Astrocyte (in vitro differentiated cells and primary cell): Measurements from ENCODE around the gene TBKBP1. TPM values are rescaled to one million over a fixed set of nuclear protein-coding genes. Genes with fewer than 3 reads are reported as not detected.
"Not testable (repeated sequence)": the region's sequence is repeated elsewhere in the genome, so short reads cannot be mapped to it uniquely, and the experiment has no call there.

Experiments used
- DNase-seq: peaks from one replicate; pipeline ENCODE4 v3.0.0-alpha.2; 2010; ENCODE audit warnings: low read depth
- FAIRE-seq: peaks from 2 replicates; lab custom pipeline; 2011; peaks lifted over from hg19 to GRCh38; lab: Jason Lieb, UNC
- H2AFZ ChIP-seq: 2 replicates; pipeline ENCODE4 v1.6.0; 2012; ENCODE audit warnings: low read depth, low read length, inconsistent platforms
- H3K27ac ChIP-seq: 2 replicates; pipeline ENCODE4 v1.5.1; 2011; ENCODE audit warnings: low read depth, low read length, inconsistent platforms
- H3K27me3 ChIP-seq: 2 replicates; pipeline ENCODE4 v1.6.0; 2011; ENCODE audit warnings: low read length, inconsistent platforms; ENCODE audit not compliant: insufficient read depth
- H3K36me3 ChIP-seq: 2 replicates; pipeline ENCODE4 v1.5.1; 2011; ENCODE audit warnings: low read length, inconsistent platforms; ENCODE audit not compliant: insufficient read depth
- H3K4me1 ChIP-seq: 2 replicates; pipeline ENCODE4 v1.5.1; 2011; ENCODE audit warnings: low read length, inconsistent platforms; ENCODE audit not compliant: insufficient read depth
- H3K4me2 ChIP-seq: 2 replicates; pipeline ENCODE4 v1.6.0; 2012; ENCODE audit warnings: low read length, inconsistent platforms
- H3K4me3 ChIP-seq: 2 replicates; pipeline ENCODE4 v1.5.1; 2011; ENCODE audit warnings: low read depth, mild to moderate bottlenecking, low read length, inconsistent platforms; ENCODE audit not compliant: insufficient read depth
- H3K79me2 ChIP-seq: 2 replicates; pipeline ENCODE4 v1.6.0; 2012; ENCODE audit warnings: mild to moderate bottlenecking, low read length, inconsistent platforms; ENCODE audit not compliant: insufficient read depth
- H3K9ac ChIP-seq: 2 replicates; pipeline ENCODE4 v1.6.0; 2012; ENCODE audit warnings: mild to moderate bottlenecking, low read length, inconsistent platforms
- H3K9me3 ChIP-seq: 2 replicates; pipeline ENCODE4 v1.5.1; 2012; ENCODE audit warnings: low read depth, mild to moderate bottlenecking, low read length, inconsistent platforms; ENCODE audit not compliant: insufficient read depth
- H4K20me1 ChIP-seq: 2 replicates; pipeline ENCODE4 v1.6.0; 2012; ENCODE audit warnings: low read length, inconsistent platforms; ENCODE audit not compliant: insufficient read depth
- H3K27ac Mint-ChIP-seq: one replicate; pipeline ENCODE4 v1.8.0; 2021; ENCODE audit warnings: mild to moderate bottlenecking, mixed read lengths; ENCODE audit not compliant: unreplicated experiment
- H3K27me3 Mint-ChIP-seq: one replicate; pipeline ENCODE4 v1.8.0; 2021; ENCODE audit warnings: low read depth, mixed read lengths; ENCODE audit not compliant: unreplicated experiment
- H3K36me3 Mint-ChIP-seq: one replicate; pipeline ENCODE4 v1.8.0; 2021; ENCODE audit warnings: low read depth, mixed read lengths; ENCODE audit not compliant: unreplicated experiment
- H3K4me1 Mint-ChIP-seq: one replicate; pipeline ENCODE4 v1.8.0; 2021; ENCODE audit warnings: low read depth, mixed read lengths; ENCODE audit not compliant: unreplicated experiment
- H3K4me3 Mint-ChIP-seq: one replicate; pipeline ENCODE4 v1.8.0; 2021; ENCODE audit warnings: mild to moderate bottlenecking, moderate library complexity, mixed read lengths; ENCODE audit not compliant: unreplicated experiment
- H3K9me3 Mint-ChIP-seq: one replicate; pipeline ENCODE4 v1.8.0; 2021; ENCODE audit warnings: mild to moderate bottlenecking, mixed read lengths; ENCODE audit not compliant: unreplicated experiment
- EZH2 ChIP-seq: IDR thresholded peaks from 2 replicates; pipeline ENCODE4 v1.6.1; 2012; ENCODE audit warnings: mild to moderate bottlenecking, low read length, inconsistent platforms; ENCODE audit not compliant: insufficient read depth
- total RNA-seq: library from RNA; stranded (reverse); gene quantifications from 2 replicates; pipeline ENCODE4 v1.2.1, GENCODE V29; 2021
- TF ChIP-seq, protein P1 (sequence below): IDR thresholded peaks from 2 replicates; pipeline ENCODE4 v1.5.1; 2011; ENCODE audit warnings: low read depth, mild to moderate bottlenecking, inconsistent platforms, low read length, moderate library complexity; ENCODE audit not compliant: insufficient read depth

Gene TBKBP1
- total RNA-seq, 1 donor from 2014 or later: 26.7 TPM

DNA sequence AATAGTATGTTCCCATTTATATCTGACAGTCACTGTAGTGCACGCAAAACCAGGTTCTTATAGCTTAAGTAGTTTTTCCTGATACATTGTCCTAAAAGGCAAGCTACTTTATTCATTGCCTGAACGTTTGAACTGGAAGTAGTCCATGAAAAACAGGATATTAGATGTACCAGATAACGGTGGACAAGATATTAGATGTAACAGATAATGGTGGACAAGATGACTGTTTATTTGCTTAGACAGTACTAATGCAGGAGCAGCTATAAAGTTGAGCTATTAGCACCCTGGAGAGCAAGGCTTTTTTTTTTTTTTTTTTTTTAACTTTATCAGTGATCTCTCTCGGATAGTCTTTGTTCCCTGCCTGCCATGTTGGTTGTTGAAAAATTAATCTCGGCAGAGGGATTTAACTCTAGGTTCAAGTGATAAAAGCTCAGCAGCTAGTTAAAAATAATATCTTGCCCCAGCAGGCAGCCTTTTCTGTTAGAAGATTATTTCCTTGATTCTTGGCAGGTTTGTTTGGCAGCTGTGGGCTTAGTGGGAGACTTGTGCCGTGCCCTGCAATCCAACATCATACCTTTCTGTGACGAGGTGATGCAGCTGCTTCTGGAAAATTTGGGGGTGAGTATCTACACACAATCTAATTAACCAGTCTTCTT, 17.3 kb upstream of the TBKBP1 start:
- Mint-ChIP-seq H3K9me3 (no peaks in the 10 kb centered on the region), H3K27ac (no peak overlapping the region), H3K27me3 (no peaks in the 10 kb centered on the region), H3K4me1 (peaks cover 6% of the 10 kb centered on the region), H3K4me3 (no peak overlapping the region), H3K36me3 (peaks cover 26% of the 10 kb centered on the region)
- H3K9me3 ChIP-seq: no peaks in the 10 kb centered on the region
- no peak overlapping the region for H2AFZ ChIP-seq
- no peaks in the 10 kb centered on the region for H3K4me1 ChIP-seq
- DNase-seq: no peak
- H3K4me2 ChIP-seq: no peak overlapping the region
- no peaks in the 10 kb centered on the region for H3K27me3 ChIP-seq
- H3K79me2 ChIP-seq: peaks cover 32% of the 10 kb centered on the region
- H3K27ac ChIP-seq: no peak overlapping the region
- peaks cover 84% of the 10 kb centered on the region for H4K20me1 ChIP-seq
- no peak overlapping the region for H3K9ac ChIP-seq
- FAIRE-seq: no peak
- H3K4me3 ChIP-seq: no peak overlapping the region
- no peak for TF ChIP-seq EZH2
- peaks cover 83% of the 10 kb centered on the region for H3K36me3 ChIP-seq

DNA sequence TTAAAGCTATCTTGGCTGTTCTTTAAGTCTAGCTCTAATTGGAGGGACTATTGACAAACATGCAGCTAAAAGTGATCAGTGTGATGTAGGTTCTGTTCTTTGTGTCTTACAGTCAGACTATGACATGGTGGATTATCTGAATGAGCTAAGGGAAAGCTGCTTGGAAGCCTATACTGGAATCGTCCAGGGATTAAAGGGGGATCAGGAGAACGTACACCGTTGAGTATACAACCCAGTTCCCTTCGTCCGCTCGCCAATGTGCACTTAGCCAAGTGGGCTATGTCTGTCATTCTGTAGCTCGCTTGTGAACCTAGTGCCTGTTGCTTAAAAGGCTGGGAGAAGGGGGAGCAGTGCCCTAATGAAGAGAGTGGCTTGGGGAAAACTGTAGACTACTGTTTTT, 15.8 kb upstream of the TBKBP1 start:
- Mint-ChIP-seq H3K27me3 (no peaks in the 10 kb centered on the region), H3K27ac (no peak overlapping the region), H3K4me3 (no peak overlapping the region), H3K9me3 (no peaks in the 10 kb centered on the region), H3K36me3 (peaks cover 28% of the 10 kb centered on the region), H3K4me1 (peaks cover 6% of the 10 kb centered on the region)
- Histone ChIP-seq H3K27ac (no peak overlapping the region), H3K36me3 (peaks cover 84% of the 10 kb centered on the region), H3K27me3 (no peaks in the 10 kb centered on the region), H3K4me1 (no peaks in the 10 kb centered on the region), H4K20me1 (peaks cover 83% of the 10 kb centered on the region), H3K9ac (no peak overlapping the region), H3K4me3 (no peak overlapping the region), H3K79me2 (peaks cover 24% of the 10 kb centered on the region), H2AFZ (no peak overlapping the region), H3K4me2 (no peak overlapping the region), H3K9me3 (no peaks in the 10 kb centered on the region)
- no peak for FAIRE-seq
- no peak for TF ChIP-seq EZH2
- TF ChIP-seq, protein P1, sequence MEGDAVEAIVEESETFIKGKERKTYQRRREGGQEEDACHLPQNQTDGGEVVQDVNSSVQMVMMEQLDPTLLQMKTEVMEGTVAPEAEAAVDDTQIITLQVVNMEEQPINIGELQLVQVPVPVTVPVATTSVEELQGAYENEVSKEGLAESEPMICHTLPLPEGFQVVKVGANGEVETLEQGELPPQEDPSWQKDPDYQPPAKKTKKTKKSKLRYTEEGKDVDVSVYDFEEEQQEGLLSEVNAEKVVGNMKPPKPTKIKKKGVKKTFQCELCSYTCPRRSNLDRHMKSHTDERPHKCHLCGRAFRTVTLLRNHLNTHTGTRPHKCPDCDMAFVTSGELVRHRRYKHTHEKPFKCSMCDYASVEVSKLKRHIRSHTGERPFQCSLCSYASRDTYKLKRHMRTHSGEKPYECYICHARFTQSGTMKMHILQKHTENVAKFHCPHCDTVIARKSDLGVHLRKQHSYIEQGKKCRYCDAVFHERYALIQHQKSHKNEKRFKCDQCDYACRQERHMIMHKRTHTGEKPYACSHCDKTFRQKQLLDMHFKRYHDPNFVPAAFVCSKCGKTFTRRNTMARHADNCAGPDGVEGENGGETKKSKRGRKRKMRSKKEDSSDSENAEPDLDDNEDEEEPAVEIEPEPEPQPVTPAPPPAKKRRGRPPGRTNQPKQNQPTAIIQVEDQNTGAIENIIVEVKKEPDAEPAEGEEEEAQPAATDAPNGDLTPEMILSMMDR: no peak
- no peak for DNase-seq

DNA sequence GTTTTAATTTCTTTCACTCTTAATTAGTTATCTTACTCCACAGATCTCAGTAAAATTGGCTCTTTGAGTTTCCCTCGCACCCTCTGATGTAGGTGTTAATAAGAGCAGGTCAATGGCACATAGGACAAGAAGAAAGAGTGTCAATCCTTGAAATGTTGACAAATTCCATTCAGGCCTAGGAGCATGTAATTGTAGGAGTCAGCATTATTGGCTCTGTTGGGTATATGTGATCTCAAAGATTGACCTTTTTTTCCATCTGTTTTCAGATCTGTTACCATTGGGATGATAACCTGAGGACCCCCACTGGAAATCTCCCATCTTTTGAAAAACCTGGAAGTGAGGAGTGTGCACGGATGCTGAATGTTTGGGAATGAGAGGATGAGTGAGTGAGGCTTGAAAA, 11.8 kb upstream of the TBKBP1 start:
- Histone ChIP-seq H3K36me3 (peaks cover 69% of the 10 kb centered on the region), H3K4me2 (no peak overlapping the region), H3K9me3 (no peaks in the 10 kb centered on the region), H3K27ac (no peak overlapping the region), H3K4me3 (no peak overlapping the region), H4K20me1 (peaks cover 78% of the 10 kb centered on the region), H3K4me1 (peaks cover 17% of the 10 kb centered on the region), H3K9ac (no peak overlapping the region), H3K27me3 (no peaks in the 10 kb centered on the region), H2AFZ (no peak overlapping the region), H3K79me2 (peaks cover 7% of the 10 kb centered on the region)
- Mint-ChIP-seq H3K27me3 (no peaks in the 10 kb centered on the region), H3K9me3 (no peaks in the 10 kb centered on the region), H3K27ac (no peak overlapping the region), H3K4me3 (no peak overlapping the region), H3K36me3 (peaks cover 29% of the 10 kb centered on the region), H3K4me1 (peaks cover 33% of the 10 kb centered on the region)
- TF ChIP-seq EZH2: no peak
- TF ChIP-seq, protein P1: no peak
- FAIRE-seq: no peak
- DNase-seq: no peak

DNA sequence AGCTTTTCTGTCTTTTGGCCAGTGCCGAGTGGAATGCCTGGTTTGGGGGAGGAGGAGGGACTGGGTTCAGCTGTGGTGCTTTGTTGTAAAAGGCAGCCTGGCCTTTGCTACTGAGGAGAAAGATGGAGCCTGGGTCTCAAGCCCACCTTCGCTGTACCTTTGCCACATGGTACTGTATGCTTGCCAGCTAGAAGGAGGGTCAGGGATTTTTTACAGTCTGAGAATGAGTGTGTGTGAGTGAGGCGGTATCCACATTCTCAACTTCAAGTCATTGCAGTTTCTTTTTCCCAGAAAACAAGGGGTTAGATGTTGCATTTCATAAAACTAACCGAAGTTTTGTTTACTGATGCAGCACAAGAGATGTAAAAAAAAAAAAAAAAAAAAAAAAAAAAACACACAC, 11.2 kb upstream of the TBKBP1 start:
- H3K4me3 ChIP-seq, H3K27me3 ChIP-seq, H3K9me3 Mint-ChIP-seq, FAIRE-seq, H3K9me3 ChIP-seq, H3K79me2 ChIP-seq, H3K9ac ChIP-seq, DNase-seq, H3K4me2 ChIP-seq, H3K27me3 Mint-ChIP-seq, H3K27ac ChIP-seq, H2AFZ ChIP-seq, H3K4me3 Mint-ChIP-seq, H3K27ac Mint-ChIP-seq: not testable (repeated sequence)
- Histone ChIP-seq H3K36me3 (peaks cover 65% of the 10 kb centered on the region), H3K4me1 (peaks cover 19% of the 10 kb centered on the region), H4K20me1 (peaks cover 80% of the 10 kb centered on the region)
- peaks cover 39% of the 10 kb centered on the region for H3K4me1 Mint-ChIP-seq
- H3K36me3 Mint-ChIP-seq: peaks cover 25% of the 10 kb centered on the region
